Erythroblast (primary cell): ENCODE data around the gene DYNLT4.

Experiments
- GATA1 ChIP-seq: IDR thresholded peaks from 2 replicates; pipeline ENCODE4 v1.6.1; 2011; ENCODE audit warnings: low read depth, mild to moderate bottlenecking, control low read depth, low read length, moderate library complexity
- POLR2A ChIP-seq: IDR thresholded peaks from 2 replicates; pipeline ENCODE4 v1.6.1; 2011; ENCODE audit warnings: mild to moderate bottlenecking, low read length

DNA sequence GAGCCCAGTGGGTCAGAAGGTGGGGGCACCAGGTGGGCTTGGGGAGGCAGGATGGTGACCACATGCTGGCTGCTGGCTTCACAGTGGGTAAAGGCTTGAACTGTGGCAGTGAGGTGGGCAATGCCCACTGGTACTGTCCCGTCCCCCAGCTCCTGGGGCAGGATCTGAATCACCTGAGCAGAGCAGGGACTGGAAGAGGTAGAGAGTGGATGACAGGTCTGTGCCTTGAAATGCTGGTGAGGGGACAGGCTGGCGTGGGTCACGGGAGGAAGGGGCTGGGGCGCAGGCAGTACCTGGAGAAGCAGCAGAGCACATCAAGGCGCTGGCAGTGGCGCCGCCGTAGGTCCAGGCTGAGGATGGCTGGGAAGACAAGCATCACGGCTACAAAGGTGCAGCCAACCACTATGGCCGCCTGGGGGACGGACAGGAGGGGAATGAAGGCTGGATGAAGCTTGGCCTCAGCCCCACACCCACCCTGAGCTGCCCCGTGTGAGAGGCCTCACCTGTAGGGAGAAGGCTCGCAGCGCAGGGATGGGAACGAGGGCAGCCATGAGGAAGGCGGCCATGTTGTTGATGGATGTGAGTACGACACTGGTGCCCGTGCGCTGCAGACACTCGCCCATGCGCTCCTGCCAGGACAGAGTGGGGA lies 21.0 kb upstream of the DYNLT4 start:
- no peak for TF ChIP-seq POLR2A
- no peak for TF ChIP-seq GATA1
